ENCODE data around the gene TREML1.
"Not testable (repeated sequence)": the region's sequence is repeated elsewhere in the genome, so short reads cannot be mapped to it uniquely, and the experiment has no call there.

Gene TREML1

DNA sequence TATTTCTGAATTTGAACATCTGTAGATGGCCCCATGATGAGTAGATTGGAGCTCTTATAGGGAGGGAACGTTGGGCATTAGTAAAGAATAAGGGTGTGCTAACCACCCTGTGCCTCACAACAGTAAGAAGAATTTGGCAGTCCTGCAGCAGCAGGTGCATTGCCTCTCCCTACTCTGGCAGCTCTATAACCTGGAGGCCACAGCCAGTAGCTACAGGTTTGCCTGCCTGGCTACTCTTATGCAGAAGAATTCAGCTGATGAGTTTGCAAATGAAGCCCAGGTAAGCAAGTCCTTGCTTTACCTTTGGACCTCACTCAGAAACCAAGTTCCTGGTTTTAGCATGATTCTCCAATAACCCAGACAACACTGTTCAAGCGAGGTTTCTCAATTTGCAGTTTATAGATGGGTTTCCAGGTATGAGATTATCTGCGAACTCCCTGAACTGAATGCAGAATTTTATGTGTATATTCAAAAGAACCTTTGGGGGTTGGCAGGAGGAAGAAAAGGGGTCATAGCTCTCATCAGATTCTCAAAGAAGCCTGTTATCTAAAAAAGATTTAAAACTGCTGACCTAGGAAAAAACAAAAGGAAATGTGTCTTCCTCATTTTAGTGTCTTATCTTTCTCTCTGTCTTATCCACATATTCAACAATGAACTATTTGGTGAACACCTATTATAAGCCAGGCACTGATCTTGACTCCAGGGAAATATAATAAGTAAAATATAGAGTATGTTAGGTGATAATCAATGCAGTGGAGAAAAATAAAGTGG is 18.9 kb downstream of the TREML1 start:
- no peak for DNase-seq

DNA sequence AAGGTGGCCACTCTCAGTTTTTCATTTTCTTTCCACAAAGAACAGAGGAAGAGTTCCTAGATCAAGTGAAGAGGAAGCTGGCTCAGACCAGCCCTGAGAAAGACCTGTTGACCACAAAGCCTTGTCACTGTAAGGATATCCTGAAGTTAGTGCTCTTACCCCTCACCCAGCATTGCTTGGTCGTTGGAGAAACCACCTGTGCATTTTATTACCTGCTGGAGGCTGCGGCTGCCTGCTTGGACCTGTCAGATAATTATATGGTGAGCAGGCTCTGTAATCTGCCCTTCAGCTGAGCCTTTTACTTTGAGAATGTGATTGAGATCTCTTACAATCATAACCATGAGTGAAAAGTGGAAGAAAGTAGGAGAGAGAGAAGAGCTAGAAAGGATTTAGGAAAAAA is 21.9 kb downstream of the TREML1 start:
- peak; percentile 87 for DNase-seq

DNA sequence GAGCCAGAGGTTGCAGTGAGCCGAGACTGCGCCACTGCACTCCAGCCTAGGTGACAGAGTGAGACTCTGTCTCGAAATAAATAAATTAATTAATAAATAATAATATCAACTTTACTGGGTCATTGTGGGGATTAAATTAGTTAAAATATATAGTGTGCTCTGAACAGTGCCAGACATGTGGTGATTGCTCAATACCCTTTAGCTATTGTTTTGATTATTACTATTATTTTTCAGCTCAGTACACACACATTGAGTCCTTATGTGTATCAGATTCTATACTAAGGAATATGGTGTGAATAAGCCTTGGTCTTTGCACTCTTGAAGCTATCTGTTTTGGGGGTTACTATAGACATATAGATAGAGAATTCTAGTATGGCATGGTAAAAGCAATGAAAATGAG is 28.9 kb downstream of the TREML1 start:
- no peak for DNase-seq

DNA sequence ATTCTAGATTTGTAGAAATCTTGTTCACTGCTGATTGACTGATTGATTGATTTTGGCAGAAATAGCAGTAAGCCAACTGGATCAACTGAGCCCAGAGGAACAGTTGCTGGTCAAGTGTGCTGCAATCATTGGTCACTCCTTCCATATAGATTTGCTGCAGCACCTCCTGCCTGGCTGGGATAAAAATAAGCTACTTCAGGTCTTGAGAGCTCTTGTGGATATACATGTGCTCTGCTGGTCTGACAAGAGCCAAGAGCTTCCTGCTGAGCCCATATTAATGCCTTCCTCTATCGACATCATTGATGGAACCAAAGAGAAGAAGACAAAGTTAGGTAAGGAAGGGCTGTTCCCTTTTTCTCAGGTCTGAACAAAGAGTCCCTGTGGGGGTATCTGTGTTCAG is 31.2 kb downstream of the TREML1 start:
- no peak for DNase-seq

DNA sequence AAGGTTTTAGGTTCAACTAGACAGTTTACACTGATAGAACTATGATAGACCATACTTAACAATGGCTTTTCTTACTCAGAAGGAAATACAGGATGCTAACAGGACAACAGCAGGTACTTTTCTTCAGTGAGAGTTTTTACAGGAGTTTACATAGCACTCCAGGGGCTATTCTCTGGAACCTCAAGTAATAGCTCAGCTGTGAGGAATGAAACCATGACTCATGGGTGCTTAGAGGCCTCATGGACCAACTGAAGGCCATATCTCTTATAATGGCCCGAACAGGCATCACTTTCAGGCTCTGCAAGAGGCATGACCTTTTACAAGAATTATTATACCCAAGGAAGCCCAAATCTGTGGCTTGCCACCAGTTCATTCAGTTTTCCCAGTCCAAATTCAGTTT is 31.8 kb downstream of the TREML1 start:
- no peak for DNase-seq

DNA sequence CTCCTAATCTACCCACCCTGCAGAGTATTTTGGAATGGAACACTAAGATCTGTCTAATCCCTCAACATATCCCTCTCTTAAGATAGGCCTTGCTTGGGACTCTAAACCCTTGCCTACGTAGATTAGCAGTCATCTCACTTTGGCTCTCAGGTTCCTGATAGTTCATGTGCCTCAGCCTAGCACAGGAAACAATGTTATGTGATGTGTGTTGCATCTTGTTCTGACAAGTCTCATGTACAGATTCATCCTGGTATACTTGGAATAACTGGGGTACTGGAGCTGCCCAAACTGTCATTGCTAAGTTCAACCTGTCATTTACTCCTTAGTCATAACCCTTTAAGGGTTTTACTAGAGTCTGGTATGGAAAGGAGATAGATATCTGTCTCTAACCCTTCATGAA is 34.1 kb downstream of the TREML1 start:
- DNase-seq: no peak

DNA sequence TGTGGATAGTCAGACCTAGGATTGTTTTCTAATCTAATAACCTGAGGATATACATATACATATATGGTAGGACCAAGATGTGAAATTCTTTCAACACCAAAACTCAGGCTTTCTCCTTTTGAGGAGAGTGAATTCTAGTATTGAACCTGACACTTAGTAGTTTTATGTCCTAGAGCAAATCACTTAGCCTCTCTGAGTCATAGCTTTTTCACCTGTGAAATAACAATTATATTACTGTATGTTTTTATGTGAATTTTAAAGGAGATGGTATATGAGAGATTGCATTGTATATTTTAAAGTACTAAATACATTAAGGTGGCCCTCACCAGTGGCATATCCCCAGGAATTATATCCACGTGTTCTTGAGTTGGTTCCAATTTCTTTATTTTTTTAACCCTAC is 34.6 kb downstream of the TREML1 start:
- no peak for DNase-seq

DNA sequence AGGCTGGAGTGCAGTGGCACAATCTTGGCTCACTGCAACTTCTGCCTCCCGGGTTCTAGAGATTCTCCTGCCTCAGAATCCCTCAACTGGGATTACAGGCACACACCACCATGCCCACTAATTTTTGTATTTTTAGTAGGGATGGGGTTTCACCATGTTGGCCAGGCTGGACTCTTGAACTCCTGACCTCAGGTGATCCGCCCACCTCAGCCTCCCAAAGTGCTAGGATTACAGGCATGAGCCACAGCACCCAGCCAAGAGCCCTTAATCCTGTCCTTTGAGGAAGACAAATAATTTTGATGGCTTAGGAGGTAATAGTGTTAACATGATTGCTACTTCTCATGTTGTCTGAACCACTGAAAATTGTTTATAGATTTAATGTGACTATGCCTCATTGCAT is 39.1 kb downstream of the TREML1 start:
- DNase-seq: not testable (repeated sequence)

DNA sequence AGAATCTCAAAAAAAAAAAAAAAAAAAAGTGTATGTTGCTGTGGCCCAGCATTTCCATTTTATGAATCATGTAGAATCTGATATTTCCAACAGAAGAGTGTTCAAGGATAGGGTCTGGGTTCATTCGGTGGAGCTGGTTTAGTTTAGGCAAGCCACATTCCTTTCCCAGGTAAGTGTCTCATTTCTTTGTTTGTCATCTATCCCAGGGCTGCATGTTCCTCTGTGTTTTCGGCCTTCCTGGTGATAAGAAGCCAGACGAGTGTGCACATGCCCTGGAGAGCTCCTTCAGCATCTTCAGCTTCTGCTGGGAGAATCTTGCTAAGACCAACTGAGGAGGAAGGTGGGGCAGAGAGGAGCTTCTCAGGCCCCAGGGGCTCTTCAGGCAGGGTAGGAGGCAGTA is 43.1 kb downstream of the TREML1 start:
- DNase-seq: no peak

DNA sequence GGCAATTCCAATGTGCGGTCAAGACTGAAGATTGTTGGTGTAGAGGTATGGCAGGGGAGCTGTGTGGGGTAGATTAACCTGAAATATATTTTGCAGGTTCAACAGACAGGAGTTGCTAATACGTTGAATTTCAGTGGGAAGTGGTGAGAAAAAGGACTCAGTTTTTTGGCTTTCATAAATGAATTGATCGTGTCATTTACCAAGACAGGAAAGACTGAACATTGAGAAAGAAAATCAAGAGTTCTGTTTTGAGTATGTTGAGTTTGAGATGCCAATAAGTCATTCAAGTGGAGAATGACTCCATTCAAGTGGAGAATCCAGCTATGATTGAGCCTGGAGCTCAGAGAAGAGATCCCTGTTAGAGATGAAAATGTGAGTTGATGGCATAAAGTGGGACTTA is 50.3 kb downstream of the TREML1 start:
- DNase-seq: no peak

DNA sequence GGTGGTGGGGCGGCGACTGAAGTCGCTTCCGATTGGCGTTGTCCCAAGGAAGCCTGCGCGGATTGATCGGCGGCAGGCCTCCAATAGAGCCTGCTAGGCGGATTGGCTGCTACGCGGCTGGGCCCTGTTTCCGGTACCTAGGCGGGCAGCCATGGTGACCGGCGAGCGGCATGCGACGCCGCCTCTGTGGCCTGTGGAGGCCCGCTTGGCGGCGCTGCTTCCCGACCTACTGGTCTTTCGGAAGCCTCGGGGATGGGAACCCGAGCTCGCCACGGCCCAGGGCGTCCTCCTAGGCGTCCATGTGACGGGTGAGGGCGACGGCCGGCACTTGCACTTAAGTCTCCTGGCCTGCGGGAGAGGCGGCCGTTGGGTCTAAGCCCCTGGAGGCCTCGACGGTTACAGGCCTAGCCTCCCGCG is 53.3 kb downstream of the TREML1 start:
- no peak for DNase-seq

All from NCI-H1105 (cell line).